ENCODE results near the gene SAMD1.

Gene SAMD1

GRCh38 chr19:14088634-14089411, 1.7 kb downstream of the SAMD1 start:
- no peak for DNase-seq

GRCh38 chr19:14086098-14086497, 4.5 kb downstream of the SAMD1 start:
- no peak for DNase-seq

GRCh38 chr19:14085309-14085995, 5.1 kb downstream of the SAMD1 start, which contains the start of gene C19orf67:
C19orf67 (minus strand) TSS chr19:14085783; CDS start chr19:14085627, 156 bp downstream.
- DNase-seq: no peak

- DNase-seq: no peak
Measured at GRCh38 chr19:14082675-14082960, 7.9 kb downstream of the SAMD1 start.

GRCh38 chr19:14081797-14082674, 8.5 kb downstream of the SAMD1 start:
- no peak for DNase-seq

GRCh38 chr19:14080887-14081796, 9.4 kb downstream of the SAMD1 start:
- peak; percentile 99 to 100 for DNase-seq

- no peak for DNase-seq
Measured at GRCh38 chr19:14078411-14078810, 12.1 kb downstream of the SAMD1 start.

- no peak for DNase-seq
Measured at GRCh38 chr19:14073925-14074838, 16.4 kb downstream of the SAMD1 start.

- peak in 1 of 2 experiments; percentile 76 for DNase-seq
Measured at GRCh38 chr19:14073261-14073924, 17.2 kb downstream of the SAMD1 start.

- DNase-seq: no peak
Measured at GRCh38 chr19:14072535-14073260, 17.9 kb downstream of the SAMD1 start, which contains the start of gene MISP3. MISP3 (plus strand) TSS chr19:14072786; CDS start chr19:14073310, 524 bp downstream.

- no peak for DNase-seq
Measured at GRCh38 chr19:14070268-14071050, 20.1 kb downstream of the SAMD1 start.

- DNase-seq: no peak
Measured at GRCh38 chr19:14066134-14066533, 24.4 kb downstream of the SAMD1 start.

- DNase-seq: no peak
Measured at GRCh38 chr19:14063105-14063504, 27.4 kb downstream of the SAMD1 start.

- no peak for DNase-seq
Measured at GRCh38 chr19:14062558-14062855, 28.0 kb downstream of the SAMD1 start.

- no peak for DNase-seq
Measured at GRCh38 chr19:14061751-14062557, 28.6 kb downstream of the SAMD1 start, which contains the start of gene PALM3. PALM3 (minus strand) TSS chr19:14062076; CDS start chr19:14061980, 96 bp downstream.

GRCh38 chr19:14061081-14061749, 29.3 kb downstream of the SAMD1 start:
- no peak for DNase-seq

- no peak for DNase-seq
Measured at GRCh38 chr19:14059652-14060155, 30.8 kb downstream of the SAMD1 start.

Data from NCI-H446 (cell line).